AG10803 (cell line): ENCODE data around the gene PUSL1.
A peak's percentile ranks its signal among the peaks of the same experiment; 100 is the strongest.

ENCODE experiments used
- DNase-seq: peaks from one replicate; pipeline ENCODE4 v3.0.0; 2010; ENCODE audit warnings: low read depth
- H3K4me3 ChIP-seq: 2 replicates; pipeline ENCODE4 v1.5.1; 2011; ENCODE audit warnings: mild to moderate bottlenecking, low read length, control low read depth
- TF ChIP-seq, protein P1 (sequence below): conservative IDR thresholded peaks from 2 replicates; pipeline ENCODE4 v1.5.1; 2011; ENCODE audit warnings: mild to moderate bottlenecking, low read length, control low read depth, inconsistent platforms

PUSL1 gene

GRCh38 chr1:1306661-1307260 is 1.6 kb upstream of the PUSL1 start:
- TF ChIP-seq, protein P1, sequence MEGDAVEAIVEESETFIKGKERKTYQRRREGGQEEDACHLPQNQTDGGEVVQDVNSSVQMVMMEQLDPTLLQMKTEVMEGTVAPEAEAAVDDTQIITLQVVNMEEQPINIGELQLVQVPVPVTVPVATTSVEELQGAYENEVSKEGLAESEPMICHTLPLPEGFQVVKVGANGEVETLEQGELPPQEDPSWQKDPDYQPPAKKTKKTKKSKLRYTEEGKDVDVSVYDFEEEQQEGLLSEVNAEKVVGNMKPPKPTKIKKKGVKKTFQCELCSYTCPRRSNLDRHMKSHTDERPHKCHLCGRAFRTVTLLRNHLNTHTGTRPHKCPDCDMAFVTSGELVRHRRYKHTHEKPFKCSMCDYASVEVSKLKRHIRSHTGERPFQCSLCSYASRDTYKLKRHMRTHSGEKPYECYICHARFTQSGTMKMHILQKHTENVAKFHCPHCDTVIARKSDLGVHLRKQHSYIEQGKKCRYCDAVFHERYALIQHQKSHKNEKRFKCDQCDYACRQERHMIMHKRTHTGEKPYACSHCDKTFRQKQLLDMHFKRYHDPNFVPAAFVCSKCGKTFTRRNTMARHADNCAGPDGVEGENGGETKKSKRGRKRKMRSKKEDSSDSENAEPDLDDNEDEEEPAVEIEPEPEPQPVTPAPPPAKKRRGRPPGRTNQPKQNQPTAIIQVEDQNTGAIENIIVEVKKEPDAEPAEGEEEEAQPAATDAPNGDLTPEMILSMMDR, result no peak
- no peak for DNase-seq
- peak overlapping the region; percentile 72 for H3K4me3 ChIP-seq

DNA sequence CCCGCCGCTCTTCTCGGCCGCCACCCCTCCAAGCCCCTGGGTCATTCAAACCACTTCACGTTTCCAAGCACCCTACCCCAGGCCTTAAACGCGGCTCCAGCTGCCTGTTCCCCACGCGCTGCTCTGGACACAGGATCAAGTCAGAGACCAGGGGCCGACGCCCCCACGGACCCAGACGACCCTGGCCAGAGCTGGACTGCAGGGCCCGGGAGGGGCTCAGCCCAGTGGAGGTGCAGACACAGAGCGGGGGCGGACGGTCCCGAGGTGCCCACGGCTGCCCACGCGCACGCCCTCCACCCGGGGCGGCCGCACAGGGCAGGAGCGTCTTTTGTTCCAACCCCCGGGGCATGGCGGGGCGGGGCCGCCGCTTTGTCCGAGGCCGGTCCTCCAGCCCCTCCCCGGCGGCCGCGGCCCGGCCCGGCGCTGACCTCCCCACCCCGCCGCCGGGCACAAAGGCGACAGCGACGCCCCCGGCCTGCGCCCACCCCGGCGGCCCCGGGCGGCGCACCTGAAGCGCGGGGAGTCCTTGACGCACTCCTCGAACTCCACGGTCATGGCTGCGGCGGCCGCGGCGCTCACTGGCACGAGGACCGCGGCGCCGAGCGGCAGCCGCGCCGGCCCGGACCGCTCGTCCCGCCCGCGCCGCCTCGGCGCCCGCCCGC is 1.0 kb upstream of the PUSL1 start:
- no peak for DNase-seq

DNA sequence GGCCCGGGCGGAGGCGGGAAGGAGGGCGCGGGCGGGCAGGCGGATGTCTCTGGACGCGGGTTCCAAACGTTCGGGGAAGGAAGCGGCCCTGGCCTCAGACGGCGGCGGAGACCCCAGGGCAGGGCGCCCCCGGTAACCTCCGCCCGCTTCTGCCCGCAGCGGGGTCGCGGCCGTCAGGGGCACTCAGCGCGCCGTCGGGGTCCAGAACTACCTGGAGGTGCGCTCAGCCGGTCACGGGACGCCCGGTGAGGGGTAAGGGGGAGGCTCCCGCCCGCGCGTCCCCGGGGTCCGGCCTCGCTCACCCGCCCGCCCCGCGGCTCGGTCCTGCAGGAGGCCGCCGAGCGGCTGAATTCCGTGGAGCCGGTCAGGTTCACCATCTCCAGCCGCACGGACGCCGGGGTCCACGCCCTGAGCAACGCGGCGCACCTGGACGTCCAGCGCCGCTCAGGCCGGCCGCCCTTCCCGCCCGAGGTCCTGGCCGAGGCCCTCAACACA is 406 bp downstream of the PUSL1 start:
- H3K4me3 ChIP-seq, result peak overlapping the region; percentile 64
- TF ChIP-seq, protein P1, result no peak
- DNase-seq, result no peak

More for the DNA sequence above, 1.0 kb upstream of the PUSL1 start:
- H3K4me3 ChIP-seq, result peak overlapping the region; percentile 72
- TF ChIP-seq, protein P1, result no peak

GRCh38 chr1:1309251-1310108 is 1.1 kb downstream of the PUSL1 start:
- peak overlapping the region; percentile 64 for H3K4me3 ChIP-seq
- TF ChIP-seq, protein P1, result no peak
- no peak for DNase-seq

- H3K4me3 ChIP-seq, result peak overlapping the region; percentile 7; the same call in 1 of the 2 replicates
- TF ChIP-seq, protein P1, result no peak
- no peak for DNase-seq
These were observed 1.6 kb downstream of the PUSL1 start for GRCh38 chr1:1310109-1310385.

GRCh38 chr1:1310476-1311053 is 2.2 kb downstream of the PUSL1 start:
- DNase-seq, result no peak
- no peak overlapping the region for H3K4me3 ChIP-seq
- TF ChIP-seq, protein P1, result no peak
